Neural progenitor cell (in vitro differentiated cells): ENCODE measurements around the gene VWA7. TPM values are rescaled to one million over a fixed set of nuclear protein-coding genes. Genes with fewer than 3 reads are reported as not detected.

ENCODE experiments used
- DNase-seq: peaks from one replicate; pipeline ENCODE4 v3.0.0-alpha.2; 2016; ENCODE audit warnings: low spot score
- H2AFZ ChIP-seq: fragments of 200-600 bp; sonication (generic); replicated peaks from 2 replicates; pipeline ENCODE4 v1.6.1; 2016; ENCODE audit warnings: antibody characterized with exemption
- H3F3A ChIP-seq: fragments of 200-600 bp; sonication (generic); 2 replicates; pipeline ENCODE4 v1.6.1; 2016; ENCODE audit warnings: antibody characterized with exemption, low read depth
- H3K27ac ChIP-seq: fragments of 200-600 bp; sonication (generic); 2 replicates; pipeline ENCODE4 v1.5.1; 2016; ENCODE audit warnings: mild to moderate bottlenecking
- H3K27me3 ChIP-seq: fragments of 200-600 bp; sonication (generic); 2 replicates; pipeline ENCODE4 v1.6.1; 2016; ENCODE audit warnings: mild to moderate bottlenecking, moderate library complexity
- H3K36me3 ChIP-seq: fragments of 200-600 bp; sonication (generic); 2 replicates; pipeline ENCODE4 v1.5.1; 2016
- H3K4me1 ChIP-seq: fragments of 200-600 bp; sonication (generic); 2 replicates; pipeline ENCODE4 v1.6.1; 2016; ENCODE audit warnings: mixed run types
- H3K4me2 ChIP-seq: fragments of 200-600 bp; sonication (generic); 2 replicates; pipeline ENCODE4 v1.6.1; 2016
- H3K4me3 ChIP-seq: fragments of 200-600 bp; sonication (generic); 2 replicates; pipeline ENCODE4 v1.5.1; 2016
- H3K79me2 ChIP-seq: fragments of 200-600 bp; sonication (generic); 2 replicates; pipeline ENCODE4 v1.6.1; 2016; ENCODE audit warnings: low read depth
- H3K9ac ChIP-seq: fragments of 200-600 bp; sonication (generic); 2 replicates; pipeline ENCODE4 v1.6.1; 2016
- H3K9me3 ChIP-seq: fragments of 200-600 bp; sonication (generic); 2 replicates; pipeline ENCODE4 v1.5.1; 2016; ENCODE audit warnings: low read depth
- H4K20me1 ChIP-seq: fragments of 200-600 bp; sonication (generic); 2 replicates; pipeline ENCODE4 v1.6.1; 2016; ENCODE audit warnings: low read depth
- H3K27ac Mint-ChIP-seq: 3 replicates; pipeline ENCODE4 v1.8.0; 2021; ENCODE audit warnings: mixed read lengths
- H3K27me3 Mint-ChIP-seq: 2 replicates; pipeline ENCODE4 v1.8.0; 2022; ENCODE audit warnings: low read depth, mild to moderate bottlenecking, inconsistent platforms, moderate library complexity, mixed read lengths; ENCODE audit not compliant: insufficient read depth
- H3K36me3 Mint-ChIP-seq: 3 replicates; pipeline ENCODE4 v1.8.0; 2021; ENCODE audit warnings: mixed read lengths
- H3K4me1 Mint-ChIP-seq: 3 replicates; pipeline ENCODE4 v1.8.0; 2021; ENCODE audit warnings: mixed read lengths
- H3K4me3 Mint-ChIP-seq: 3 replicates; pipeline ENCODE4 v1.8.0; 2021; ENCODE audit warnings: mild to moderate bottlenecking, moderate library complexity, mixed read lengths
- H3K9me3 Mint-ChIP-seq: 3 replicates; pipeline ENCODE4 v1.8.0; 2020; ENCODE audit warnings: mixed read lengths
- CTCF ChIP-seq: fragments of 200-600 bp; sonication (generic); IDR thresholded peaks from 2 replicates; pipeline ENCODE4 v1.5.1; 2017; ENCODE audit warnings: antibody characterized with exemption, mild to moderate bottlenecking
- EZH2 ChIP-seq: fragments of 200-600 bp; sonication (generic); IDR thresholded peaks from 2 replicates; pipeline ENCODE4 v1.6.1; 2017; ENCODE audit warnings: antibody characterized with exemption, mild to moderate bottlenecking, moderate library complexity
- EZH2phosphoT487 ChIP-seq: fragments of 200-600 bp; sonication (generic); IDR thresholded peaks from 2 replicates; pipeline ENCODE4 v1.6.1; 2017; ENCODE audit warnings: antibody characterized with exemption
- total RNA-seq: library from RNA; depleted of rRNA; stranded (reverse); fragments of >200 nt; gene quantifications from 2 replicates; pipeline ENCODE4 v1.2.3, GENCODE V29; 2015; ENCODE audit warnings: low replicate concordance

The VWA7 gene
- total RNA-seq, 1 donor from 2014 or later = 0.34 TPM

- Histone ChIP-seq H3K9me3 (no peaks in the 10 kb centered on the region), H3K9ac (no peak overlapping the region), H3K79me2 (peaks cover 47% of the 10 kb centered on the region), H4K20me1 (peaks cover 15% of the 10 kb centered on the region), H3F3A (peaks cover 53% of the 10 kb centered on the region), H3K27ac (peak overlapping the region; percentile 85), H2AFZ (peak overlapping the region; percentile 11), H3K4me2 (peak overlapping the region; percentile 99), H3K27me3 (no peaks in the 10 kb centered on the region), H3K4me1 (peaks cover 44% of the 10 kb centered on the region), H3K4me3 (peak overlapping the region; percentile 92), H3K36me3 (no peaks in the 10 kb centered on the region)
- H3K27ac Mint-ChIP-seq = peak overlapping the region; percentile 100
- peak overlapping the region; percentile 94 for H3K4me3 Mint-ChIP-seq
- H3K27me3 Mint-ChIP-seq = peaks cover 5% of the 10 kb centered on the region
- TF ChIP-seq CTCF (peak; percentile 39), EZH2 (no peak), EZH2phosphoT487 (no peak)
- no peak for DNase-seq
- H3K36me3 Mint-ChIP-seq = peaks cover 20% of the 10 kb centered on the region
- peaks cover 71% of the 10 kb centered on the region for H3K4me1 Mint-ChIP-seq
- no peaks in the 10 kb centered on the region for H3K9me3 Mint-ChIP-seq
These were observed 38.8 kb downstream of the VWA7 start for GRCh38 chr6:31737991-31738979.

- TF ChIP-seq EZH2 (no peak), CTCF (no peak), EZH2phosphoT487 (no peak)
- Histone ChIP-seq H3K36me3 (no peaks in the 10 kb centered on the region), H3K9me3 (no peaks in the 10 kb centered on the region), H3K9ac (no peak overlapping the region), H4K20me1 (peaks cover 15% of the 10 kb centered on the region), H3K4me3 (peak overlapping the region; percentile 92), H3K27me3 (no peaks in the 10 kb centered on the region), H3F3A (peaks cover 58% of the 10 kb centered on the region), H3K4me2 (peak overlapping the region; percentile 99), H3K4me1 (peaks cover 43% of the 10 kb centered on the region), H3K27ac (peak overlapping the region; percentile 85), H3K79me2 (peaks cover 47% of the 10 kb centered on the region), H2AFZ (peak overlapping the region; percentile 11)
- H3K9me3 Mint-ChIP-seq = no peaks in the 10 kb centered on the region
- peak overlapping the region; percentile 100 for H3K27ac Mint-ChIP-seq
- peak; percentile 87 for DNase-seq
- peaks cover 16% of the 10 kb centered on the region for H3K36me3 Mint-ChIP-seq
- H3K4me3 Mint-ChIP-seq = peak overlapping the region; percentile 94
- H3K27me3 Mint-ChIP-seq = peaks cover 2% of the 10 kb centered on the region
- H3K4me1 Mint-ChIP-seq = peaks cover 68% of the 10 kb centered on the region
These were observed 39.7 kb downstream of the VWA7 start for GRCh38 chr6:31737315-31737990.

GRCh38 chr6:31736768-31737314 lies 40.3 kb downstream of the VWA7 start:
- peak overlapping the region; percentile 94 for H3K4me3 Mint-ChIP-seq
- Histone ChIP-seq H3K4me1 (peaks cover 43% of the 10 kb centered on the region), H3K36me3 (peaks cover under 1% of the 10 kb centered on the region), H4K20me1 (peaks cover 15% of the 10 kb centered on the region), H3K9ac (no peak overlapping the region), H3K27ac (peak overlapping the region; percentile 8), H3K9me3 (no peaks in the 10 kb centered on the region), H3K27me3 (no peaks in the 10 kb centered on the region), H3K4me3 (peak overlapping the region; percentile 92), H3K4me2 (peak overlapping the region; percentile 99), H2AFZ (no peak overlapping the region), H3K79me2 (peaks cover 47% of the 10 kb centered on the region), H3F3A (peaks cover 65% of the 10 kb centered on the region)
- peaks cover 68% of the 10 kb centered on the region for H3K4me1 Mint-ChIP-seq
- DNase-seq = peak; percentile 41
- H3K27me3 Mint-ChIP-seq = peaks cover 2% of the 10 kb centered on the region
- peaks cover 18% of the 10 kb centered on the region for H3K36me3 Mint-ChIP-seq
- no peaks in the 10 kb centered on the region for H3K9me3 Mint-ChIP-seq
- no peak for TF ChIP-seq EZH2phosphoT487
- TF ChIP-seq EZH2 = no peak
- no peak for TF ChIP-seq CTCF
- peak overlapping the region; percentile 100 for H3K27ac Mint-ChIP-seq
